GM19239 (cell line): ENCODE measurements around the gene CYTH4.

Source experiments
- DNase-seq: peaks from one replicate; pipeline ENCODE4 v3.0.0; 2011; ENCODE audit warnings: low spot score; ENCODE audit not compliant: insufficient read length
- FAIRE-seq: peaks from 2 replicates; lab custom pipeline; 2011; peaks lifted over from hg19 to GRCh38; lab: Jason Lieb, UNC

The CYTH4 gene

DNA sequence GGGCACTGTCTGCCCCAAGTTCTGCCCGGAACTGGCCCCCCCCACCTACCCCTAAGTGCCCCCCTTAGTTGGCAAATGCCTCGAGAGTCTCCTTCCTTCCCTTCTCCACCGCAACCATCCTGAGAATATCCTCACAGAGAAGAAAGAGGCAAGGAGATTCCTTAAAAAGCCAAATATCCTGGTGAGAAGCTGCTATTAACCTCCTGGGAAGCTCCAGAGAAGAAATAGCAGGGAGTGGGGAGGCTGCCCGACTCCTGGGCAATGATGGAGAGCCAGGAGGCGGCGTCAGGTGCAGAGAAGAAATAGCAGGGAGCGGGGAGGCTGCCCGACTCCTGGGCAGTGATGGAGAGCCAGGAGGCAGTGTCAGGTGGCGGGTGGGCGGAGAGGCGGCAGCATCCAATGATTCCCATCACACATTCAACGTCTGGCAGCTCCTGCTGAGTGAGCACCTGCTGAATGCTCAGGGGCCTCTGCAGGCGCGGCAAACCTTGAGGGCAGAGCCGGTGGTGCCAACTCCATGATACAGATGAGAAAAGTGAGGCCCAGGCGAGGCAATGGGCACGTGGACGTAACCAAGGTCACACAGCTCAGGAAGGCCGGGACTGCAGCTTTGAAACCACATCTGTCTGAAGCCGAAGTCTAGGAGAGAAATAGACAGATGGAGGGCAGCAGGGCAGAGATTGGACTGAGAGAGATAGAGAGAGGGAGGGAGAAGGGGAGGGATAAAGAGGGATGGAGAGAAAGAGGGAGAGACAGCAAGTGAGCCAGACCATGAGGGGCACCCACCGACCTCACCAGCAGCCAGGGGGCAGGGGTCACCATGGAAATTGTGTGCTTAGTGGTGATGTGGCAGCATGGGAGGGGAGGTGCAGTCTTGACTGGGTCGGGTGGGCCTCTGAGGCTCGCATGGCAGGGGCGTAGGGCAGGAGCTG, 58.3 kb downstream of the CYTH4 start:
- no peak for DNase-seq
- FAIRE-seq, result no peak

DNA sequence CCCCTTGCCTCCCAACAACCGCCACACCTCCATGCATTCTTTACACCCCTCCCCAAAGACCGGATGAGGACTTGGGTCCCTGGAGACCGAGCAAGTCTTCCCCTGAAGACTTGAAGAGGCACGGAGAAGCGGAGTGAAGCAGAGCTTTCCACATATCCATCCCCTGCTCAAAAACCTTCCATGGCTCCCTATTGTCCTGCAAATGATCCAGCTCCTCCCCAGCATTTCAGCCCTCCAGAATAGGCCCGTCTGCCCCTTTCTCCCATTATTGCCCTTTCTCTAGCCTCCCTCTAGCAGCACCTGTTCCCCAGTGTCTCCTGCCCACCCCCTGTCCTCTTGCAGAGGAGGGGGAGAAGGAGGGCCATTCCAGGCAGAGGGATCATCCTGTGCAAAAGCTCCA, 59.8 kb downstream of the CYTH4 start:
- DNase-seq, result no peak
- no peak for FAIRE-seq

- no peak for FAIRE-seq
- DNase-seq, result no peak
Observed at GRCh38 chr22:37343348-37343747, 61.0 kb downstream of the CYTH4 start.

DNA sequence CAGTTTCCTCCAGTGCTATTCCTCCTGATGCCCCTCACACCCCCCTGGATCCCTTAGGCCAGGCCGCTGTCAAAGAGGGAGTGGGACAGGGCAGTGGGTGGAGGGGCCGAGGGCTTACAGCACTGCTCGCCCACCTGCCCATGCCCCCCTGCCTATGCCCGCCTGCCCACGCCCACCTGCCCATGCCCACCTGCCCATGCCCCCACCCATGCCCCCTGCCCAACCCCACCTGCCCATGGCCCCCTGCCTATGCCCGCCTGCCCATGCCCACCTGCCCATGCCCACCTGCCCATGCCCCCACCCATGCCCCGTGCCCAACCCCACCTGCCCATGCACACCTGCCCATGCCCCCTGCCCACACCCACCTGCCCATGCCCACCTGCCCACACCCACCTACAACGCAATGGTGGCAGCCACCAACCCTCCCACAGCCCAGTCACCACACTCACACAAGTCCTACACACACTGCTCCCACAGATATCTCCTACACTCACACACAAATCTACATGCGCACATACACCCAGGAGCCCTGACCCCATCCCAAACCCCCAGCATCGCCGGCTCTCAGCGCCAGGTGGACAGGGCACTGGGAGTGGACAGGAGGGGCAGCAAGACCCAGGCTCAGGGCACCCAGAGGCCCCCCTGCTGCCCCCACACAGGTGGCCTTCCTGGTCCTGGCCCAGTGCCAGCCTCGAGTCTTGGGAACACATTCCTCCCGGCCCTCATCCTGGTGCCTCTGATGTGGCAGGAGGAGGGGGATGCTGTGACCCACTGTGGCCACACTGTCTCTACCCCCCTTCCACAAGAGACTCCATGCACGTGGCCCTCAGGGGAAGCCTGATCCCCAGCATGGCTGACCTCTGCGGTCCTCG, 61.8 kb downstream of the CYTH4 start:
- DNase-seq (no peak), FAIRE-seq (no peak)

- no peak for FAIRE-seq
Observed at GRCh38 chr22:37344735-37345449, 62.6 kb downstream of the CYTH4 start.

DNA sequence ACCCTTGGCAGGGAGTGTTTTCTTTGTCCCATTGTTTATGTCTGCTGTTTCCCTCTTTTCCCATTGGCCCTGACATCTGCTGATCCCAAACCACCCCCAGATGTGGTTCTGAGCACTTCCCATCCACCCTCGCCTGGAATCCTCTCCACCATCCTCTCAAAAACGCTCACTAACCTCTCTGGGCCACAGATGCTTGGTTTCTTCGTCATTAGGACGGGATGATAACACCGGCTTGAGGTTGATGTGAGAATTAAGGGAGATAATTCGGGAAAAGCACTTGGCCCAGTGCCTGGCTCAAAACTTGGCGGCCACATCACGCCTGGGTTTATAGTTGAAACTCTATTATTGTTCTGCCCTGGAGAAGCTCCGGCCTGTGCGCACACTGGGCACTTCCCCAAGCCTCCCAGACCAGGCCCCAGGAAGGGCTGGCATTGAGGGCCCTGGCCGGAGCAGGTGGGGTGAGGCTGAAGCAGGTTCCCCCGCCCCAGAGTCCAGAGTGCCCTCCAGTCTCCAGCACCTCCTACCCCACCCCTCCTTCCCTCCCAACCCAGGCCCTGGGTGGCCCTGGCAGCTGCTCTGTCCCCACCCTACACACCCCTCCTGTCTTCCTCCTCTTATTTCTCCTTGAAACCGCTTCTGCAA, 63.7 kb downstream of the CYTH4 start:
- DNase-seq (no peak), FAIRE-seq (no peak)

More at GRCh38 chr22:37344735-37345449, 62.6 kb downstream of the CYTH4 start:
- DNase-seq, result no peak

DNA sequence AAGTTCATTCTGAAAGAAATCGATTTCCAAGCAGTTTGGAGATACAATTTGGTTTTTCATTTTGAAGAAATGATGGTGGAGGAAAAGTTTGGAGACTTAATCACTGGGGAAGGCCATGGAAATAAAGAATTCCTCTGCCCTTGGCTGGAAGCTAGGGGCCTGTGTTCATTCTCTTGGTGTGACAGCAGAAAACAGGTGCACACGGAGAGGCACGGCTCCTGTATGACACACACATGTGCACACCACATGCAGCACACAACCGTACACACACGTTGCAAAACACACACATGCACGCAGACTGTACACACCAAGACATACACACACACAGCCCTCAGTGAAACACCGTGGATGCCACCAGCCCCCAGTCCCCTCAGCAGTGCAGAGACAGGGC, 64.2 kb downstream of the CYTH4 start:
- DNase-seq (no peak), FAIRE-seq (no peak)

- no peak for DNase-seq
- no peak for FAIRE-seq
Observed at GRCh38 chr22:37349043-37349814, 66.9 kb downstream of the CYTH4 start.

DNA sequence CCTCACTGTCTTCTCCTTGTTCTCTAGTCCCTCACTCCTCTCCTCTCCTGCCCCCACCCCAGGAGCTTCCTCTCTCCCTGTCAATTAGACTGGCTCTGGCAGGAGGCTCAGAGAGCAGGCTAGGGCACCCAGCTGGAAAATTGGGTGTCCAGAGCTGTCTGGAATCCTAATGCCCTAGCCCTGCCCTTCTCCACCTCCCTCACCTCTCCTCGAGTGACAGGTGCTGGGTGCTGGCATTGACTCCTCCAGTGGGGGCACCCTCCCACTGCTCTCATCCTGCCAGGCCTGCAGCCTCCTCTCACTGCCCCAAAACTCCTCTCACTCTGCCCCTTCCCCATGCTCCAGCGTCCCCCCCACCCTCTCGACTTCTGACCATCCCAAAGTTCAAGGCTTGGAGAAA, 68.9 kb downstream of the CYTH4 start:
- DNase-seq (no peak), FAIRE-seq (no peak)

DNA sequence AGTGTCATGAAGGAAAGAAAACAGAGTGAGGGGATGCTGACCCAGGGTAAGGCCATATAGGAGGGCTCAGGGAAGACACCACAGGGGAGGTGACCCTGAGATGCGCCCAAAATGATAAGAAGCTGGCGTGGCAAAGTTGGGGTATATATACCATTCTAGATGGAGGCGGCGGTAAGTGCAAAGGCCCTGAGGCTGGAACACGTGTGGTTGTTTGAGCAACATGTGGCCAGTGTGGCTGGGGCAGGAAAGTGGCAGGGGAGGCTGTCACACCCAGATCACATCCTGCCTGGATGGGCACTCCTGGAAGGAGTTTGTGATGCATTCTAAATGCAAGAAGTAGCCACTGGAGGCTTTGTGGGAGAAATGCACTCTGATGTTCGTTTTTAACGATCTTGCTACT, 70.2 kb downstream of the CYTH4 start:
- FAIRE-seq, result no peak
- DNase-seq, result no peak

- FAIRE-seq, result no peak
- DNase-seq, result no peak
Observed at GRCh38 chr22:37353839-37354238, 71.5 kb downstream of the CYTH4 start.

DNA sequence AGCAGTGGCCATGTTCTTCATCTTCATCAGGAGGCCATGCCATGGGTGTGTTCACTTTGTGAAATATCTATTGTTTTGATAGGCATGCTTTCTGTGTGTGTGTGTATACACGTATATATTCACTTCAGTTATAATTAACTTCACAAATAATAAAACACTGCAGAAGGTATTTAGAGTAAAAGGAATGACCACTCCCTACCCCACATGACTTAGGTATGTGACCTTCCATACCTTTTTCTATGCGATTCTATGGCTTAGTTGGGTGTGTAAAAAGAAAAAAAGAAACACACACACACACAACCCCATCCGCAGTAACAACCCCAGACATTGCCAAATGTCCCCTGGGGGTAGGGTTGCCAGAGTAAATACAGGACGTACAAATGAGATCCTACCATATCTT, 72.0 kb downstream of the CYTH4 start:
- FAIRE-seq (no peak), DNase-seq (no peak)

DNA sequence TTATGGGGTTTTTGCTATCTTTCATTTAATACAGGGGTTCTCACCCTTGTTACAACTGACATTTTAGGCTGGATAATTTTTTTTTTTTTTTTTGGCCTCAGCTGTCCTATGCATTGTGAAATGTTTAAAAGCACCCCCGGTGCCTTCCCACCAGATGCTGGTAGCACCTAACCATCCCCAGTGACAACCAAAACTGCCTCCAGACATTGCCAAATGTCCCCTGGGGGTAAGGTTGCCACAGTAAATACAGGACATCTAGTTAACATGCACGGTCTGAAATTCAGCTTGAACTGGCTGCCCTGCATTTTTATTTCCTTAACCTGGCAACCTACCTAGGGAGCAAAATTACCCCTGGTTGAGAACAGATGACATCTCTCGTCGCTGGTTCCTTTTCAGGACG, 72.4 kb downstream of the CYTH4 start:
- FAIRE-seq, result no peak
- DNase-seq, result no peak

GRCh38 chr22:37355174-37355573, 72.9 kb downstream of the CYTH4 start:
- FAIRE-seq (no peak), DNase-seq (no peak)

DNA sequence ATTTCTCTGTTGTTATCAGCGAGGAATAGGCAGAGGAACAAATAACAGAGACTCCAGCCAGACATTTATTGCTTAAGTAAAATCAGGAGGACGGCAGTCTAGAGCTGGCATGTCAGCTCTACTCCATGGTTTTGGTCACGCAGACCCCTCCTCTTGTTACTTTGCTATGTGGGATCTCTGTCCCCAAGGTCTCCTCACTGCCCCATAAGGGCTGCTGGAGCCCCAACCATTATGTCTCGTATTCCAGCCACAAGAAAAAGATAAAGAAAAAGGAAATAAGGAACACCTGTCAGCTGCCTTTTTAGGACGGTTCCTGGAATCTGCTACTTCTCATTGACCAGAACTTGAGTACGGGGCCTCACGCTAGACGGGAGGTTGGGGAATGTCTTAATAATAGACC, 74.6 kb downstream of the CYTH4 start:
- FAIRE-seq, result no peak
- no peak for DNase-seq

DNA sequence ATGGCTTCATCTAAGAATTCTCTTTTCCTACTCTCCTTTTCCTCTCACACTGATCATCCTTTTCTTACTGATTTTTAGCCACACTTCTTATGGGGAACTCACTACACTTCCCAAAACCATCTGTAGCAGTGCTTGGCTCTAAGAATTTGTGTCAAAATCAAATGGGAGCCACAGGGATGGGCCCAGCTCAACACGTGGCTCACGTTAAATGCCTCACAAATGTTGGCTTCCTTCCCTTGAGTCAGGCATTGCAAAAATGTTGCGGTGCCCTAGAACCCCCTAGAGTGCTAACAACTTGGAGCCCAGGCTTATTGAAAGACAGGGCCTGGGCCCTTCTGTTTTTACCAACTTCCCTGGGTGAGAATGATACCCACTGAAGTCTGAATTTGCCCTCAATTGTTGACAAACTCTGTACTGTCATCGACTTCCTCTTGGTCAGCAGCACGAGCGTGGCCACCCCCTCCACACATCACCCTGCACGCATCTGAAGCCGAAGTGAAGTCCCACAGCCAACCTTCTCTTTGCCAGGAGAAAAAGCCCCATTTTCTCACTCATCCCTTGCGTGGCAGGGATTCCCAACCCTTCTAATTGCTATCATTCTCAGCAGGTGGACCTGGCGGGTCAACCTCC, 75.3 kb downstream of the CYTH4 start:
- FAIRE-seq, result no peak

GRCh38 chr22:37358386-37358785, 76.1 kb downstream of the CYTH4 start:
- DNase-seq, result no peak
- no peak for FAIRE-seq

More for the DNA sequence above, 75.3 kb downstream of the CYTH4 start:
- DNase-seq, result no peak

DNA sequence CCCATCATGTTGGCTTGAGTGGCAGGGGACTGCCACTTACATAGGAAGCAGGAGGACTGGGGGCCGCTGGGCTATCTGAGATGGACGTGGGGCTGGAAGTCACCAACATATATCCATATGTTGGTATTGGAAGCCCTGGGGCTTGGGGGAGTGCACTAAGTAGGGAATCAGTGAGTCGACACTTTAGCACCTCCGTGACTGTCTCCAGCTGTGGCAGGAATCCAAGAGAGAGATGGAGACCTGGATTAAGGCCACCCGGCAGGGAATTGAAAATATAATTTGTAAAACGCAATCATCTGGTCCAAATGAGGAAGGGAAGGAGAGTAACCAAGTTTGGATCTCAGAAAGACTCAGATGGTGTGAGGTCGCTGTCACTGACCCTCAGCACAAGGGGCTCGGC, 76.6 kb downstream of the CYTH4 start:
- FAIRE-seq, result no peak

GRCh38 chr22:37362621-37363020, 80.3 kb downstream of the CYTH4 start:
- DNase-seq (no peak), FAIRE-seq (no peak)

More for the DNA sequence above, 76.6 kb downstream of the CYTH4 start:
- no peak for DNase-seq
